PC-9 (cell line): ENCODE data around the gene SNAP23. TPM values are rescaled to one million over a fixed set of nuclear protein-coding genes. Genes with fewer than 3 reads are reported as not detected.

Experiments
- BruUV-seq: library from RNA; stranded (reverse); fragments of 400-500 nt; replicated peaks from 2 replicates; lab custom pipeline; 2021; lab: Mats Ljungman, UMichigan
- CTCF ChIA-PET: fragments of 300-600 bp; sonication (Branson Sonifier 250); formaldehyde crosslinking; loops from one replicate; lab custom pipeline; 2022; ENCODE audit warnings: antibody characterized with exemption; lab: Charles Lee
- POLR2A ChIA-PET: fragments of 300-600 bp; sonication (Branson Sonifier 250); formaldehyde crosslinking; loops from one replicate; lab custom pipeline; 2022; ENCODE audit warnings: antibody characterized with exemption; ENCODE audit not compliant: unreplicated experiment; lab: Charles Lee
- DNase-seq, 2 experiments: peaks; one replicate each; pipeline versions ENCODE4 v3.0.0 to v3.0.0-alpha.2; 2015 to 2022; ENCODE audit warnings: mixed read lengths in 1 of 2
- H2AFZ ChIP-seq: fragments of 200-600 bp; sonication (generic); 2 replicates; pipeline ENCODE4 v1.8.1; 2017; ENCODE audit warnings: antibody characterized with exemption
- H3F3A ChIP-seq: fragments of 200-600 bp; sonication (generic); 2 replicates; pipeline ENCODE4 v1.8.1; 2017; ENCODE audit warnings: antibody characterized with exemption, mild to moderate bottlenecking, low read depth; ENCODE audit not compliant: insufficient read depth
- H3K27ac ChIP-seq: fragments of 200-600 bp; sonication (generic); 2 replicates; pipeline ENCODE4 v1.6.1; 2016; ENCODE audit warnings: mixed run types
- H3K27me3 ChIP-seq: fragments of 200-600 bp; sonication (generic); 2 replicates; pipeline ENCODE4 v1.6.1; 2016; ENCODE audit warnings: low read depth, mixed run types; ENCODE audit not compliant: insufficient read depth
- H3K36me3 ChIP-seq: fragments of 200-600 bp; sonication (generic); 2 replicates; pipeline ENCODE4 v1.6.1; 2016; ENCODE audit warnings: low read depth, mixed run types
- H3K4me1 ChIP-seq: fragments of 200-600 bp; sonication (generic); replicated peaks from 2 replicates; pipeline ENCODE4 v1.6.1; 2016; ENCODE audit warnings: mixed run types; ENCODE audit not compliant: insufficient read depth
- H3K4me2 ChIP-seq: fragments of 200-600 bp; sonication (generic); 2 replicates; pipeline ENCODE4 v1.6.1; 2017; ENCODE audit warnings: mixed run types
- H3K4me3 ChIP-seq: fragments of 200-600 bp; sonication (generic); 2 replicates; pipeline ENCODE4 v1.6.1; 2016; ENCODE audit warnings: mixed run types
- H3K79me2 ChIP-seq: fragments of 200-600 bp; sonication (generic); 2 replicates; pipeline ENCODE4 v1.6.1; 2017; ENCODE audit warnings: low read depth, mixed run types
- H3K9me2 ChIP-seq: fragments of 200-600 bp; sonication (generic); 2 replicates; pipeline ENCODE4 v1.8.1; 2017; ENCODE audit warnings: mild to moderate bottlenecking; ENCODE audit not compliant: insufficient read depth
- H3K9me3 ChIP-seq: fragments of 200-600 bp; sonication (generic); 2 replicates; pipeline ENCODE4 v1.8.1; 2016; ENCODE audit warnings: low read depth; ENCODE audit not compliant: insufficient read depth
- H4K20me1 ChIP-seq: fragments of 200-600 bp; sonication (generic); 2 replicates; pipeline ENCODE4 v1.8.1; 2017; ENCODE audit not compliant: insufficient read depth
- CTCF ChIP-seq: fragments of 200-600 bp; sonication (generic); conservative IDR thresholded peaks from 2 replicates; pipeline ENCODE4 v1.6.1; 2017; ENCODE audit warnings: mixed run types, antibody characterized with exemption, mild to moderate bottlenecking, moderate library complexity
- EZH2 ChIP-seq: fragments of 200-600 bp; sonication (generic); IDR thresholded peaks from 2 replicates; pipeline ENCODE4 v1.8.0; 2017; ENCODE audit warnings: antibody characterized with exemption, low read depth
- intact Hi-C: fragments of 100-400 bp; cut with micrococcal nuclease; formaldehyde crosslinking; loops from one replicate; pipeline ENCODE4 v1.10.0; 2022; ENCODE audit not compliant: unreplicated experiment
- total RNA-seq: library from RNA; stranded (reverse); gene quantifications from 2 replicates; pipeline ENCODE4 v1.2.3, GENCODE V29; 2021

Gene SNAP23
- total RNA-seq, 1 experiment from 2014 or later, result 65.8 TPM

GRCh38 chr15:42456531-42456930 lies 38.9 kb upstream of the SNAP23 start:
- BruUV-seq, result no TSS peak
- no peaks in the 10 kb centered on the region for H3K79me2 ChIP-seq
- H4K20me1 ChIP-seq, result no peaks in the 10 kb centered on the region
- no peaks in the 10 kb centered on the region for H3K9me2 ChIP-seq
- no peak for DNase-seq
- no peak overlapping the region for H3K4me2 ChIP-seq
- ChIA-PET POLR2A (no interaction called here), CTCF (no interaction called here)
- H3K27me3 ChIP-seq, result no peaks in the 10 kb centered on the region
- H3F3A ChIP-seq, result no peaks in the 10 kb centered on the region
- intact Hi-C loops, result no loop called here
- H3K27ac ChIP-seq, result no peak overlapping the region
- no peaks in the 10 kb centered on the region for H3K9me3 ChIP-seq
- H3K4me1 ChIP-seq, result no peaks in the 10 kb centered on the region
- no peak overlapping the region for H2AFZ ChIP-seq
- no peak overlapping the region for H3K4me3 ChIP-seq
- no peaks in the 10 kb centered on the region for H3K36me3 ChIP-seq
- TF ChIP-seq EZH2 (no peak), CTCF (no peak)

- H3K79me2 ChIP-seq, result no peaks in the 10 kb centered on the region
- no peaks in the 10 kb centered on the region for H3F3A ChIP-seq
- DNase-seq, result no peak
- H2AFZ ChIP-seq, result no peak overlapping the region
- TF ChIP-seq CTCF, result no peak
- TF ChIP-seq EZH2, result no peak
- no TSS peak for BruUV-seq
- H3K4me2 ChIP-seq, result no peak overlapping the region
- H3K4me1 ChIP-seq, result no peaks in the 10 kb centered on the region
- ChIA-PET CTCF (no interaction called here), POLR2A (no interaction called here)
- H3K36me3 ChIP-seq, result no peaks in the 10 kb centered on the region
- H3K27ac ChIP-seq, result no peak overlapping the region
- H4K20me1 ChIP-seq, result no peaks in the 10 kb centered on the region
- no peaks in the 10 kb centered on the region for H3K9me3 ChIP-seq
- no peaks in the 10 kb centered on the region for H3K27me3 ChIP-seq
- no peak overlapping the region for H3K4me3 ChIP-seq
- intact Hi-C loops, result no loop called here
- no peaks in the 10 kb centered on the region for H3K9me2 ChIP-seq
Measured at GRCh38 chr15:42456971-42457370, 38.5 kb upstream of the SNAP23 start.

- BruUV-seq, result no TSS peak
- no peaks in the 10 kb centered on the region for H3K36me3 ChIP-seq
- H4K20me1 ChIP-seq, result no peaks in the 10 kb centered on the region
- H3K9me3 ChIP-seq, result no peaks in the 10 kb centered on the region
- no peaks in the 10 kb centered on the region for H3K4me1 ChIP-seq
- intact Hi-C loops, result no loop called here
- no peaks in the 10 kb centered on the region for H3F3A ChIP-seq
- TF ChIP-seq CTCF (no peak), EZH2 (no peak)
- no peaks in the 10 kb centered on the region for H3K9me2 ChIP-seq
- DNase-seq, result no peak
- ChIA-PET CTCF (no interaction called here), POLR2A (no interaction called here)
- no peak overlapping the region for H3K4me2 ChIP-seq
- no peak overlapping the region for H2AFZ ChIP-seq
- H3K27me3 ChIP-seq, result no peaks in the 10 kb centered on the region
- no peak overlapping the region for H3K27ac ChIP-seq
- no peaks in the 10 kb centered on the region for H3K79me2 ChIP-seq
- H3K4me3 ChIP-seq, result no peak overlapping the region
Measured at GRCh38 chr15:42457445-42458442, 37.7 kb upstream of the SNAP23 start.
